Right cardiac atrium (tissue), 5 donors: ENCODE results near the gene OCA2. TPM values are rescaled to one million over a fixed set of nuclear protein-coding genes. Genes with fewer than 3 reads are reported as not detected.

ENCODE experiments used
- ATAC-seq, 2 donors: fragments of 200-7000 bp; cut with Tn5 transposase; one replicate each; pipeline versions ENCODE4 v1.8.0 to v1.9.1; 2020; ENCODE audit warnings: moderate library complexity in 2 of 2, mild to moderate bottlenecking in 1 of 2
- DNase-seq, 3 donors: peaks; one replicate each; pipeline ENCODE4 v3.0.0-alpha.2; 2020
- H3K27ac ChIP-seq: one replicate; pipeline ENCODE4 v1.5.1; 2013; ENCODE audit warnings: mild to moderate bottlenecking, low read length, control low read depth, moderate library complexity
- H3K27me3 ChIP-seq: one replicate; pipeline ENCODE4 v1.6.1; 2013; ENCODE audit not compliant: control insufficient read depth, insufficient read depth
- H3K4me1 ChIP-seq: one replicate; pipeline ENCODE4 v1.6.1; 2013; ENCODE audit warnings: low read length; ENCODE audit not compliant: control insufficient read depth, insufficient read depth
- H3K4me3 ChIP-seq: one replicate; pipeline ENCODE4 v1.5.1; 2013; ENCODE audit warnings: low read length, control low read depth
- H3K9me3 ChIP-seq: one replicate; pipeline ENCODE4 v1.6.1; 2013; ENCODE audit warnings: low read length; ENCODE audit not compliant: control insufficient read depth
- WGBS: extraction: QIAGEN DNeasy Blood & Tissue Kit; methylation state at CpG from one replicate; pipeline ENCODE4 v1.1.7; 2013; 5-methylcytosine and 5-hydroxymethylcytosine counted together
- intact Hi-C, 4 donors: fragments of 100-400 bp; cut with DNase I; formaldehyde crosslinking; loops; one replicate each; pipeline versions ENCODE4 v1.11.0 to v1.14.0; 2022 to 2023
- polyA plus RNA-seq: library from polyadenylated mRNA; stranded (reverse); fragments of 200-250 nt; gene quantifications from one replicate; pipeline ENCODE4 v1.2.3, GENCODE V29; 2013
- total RNA-seq, 4 donors: library from RNA; stranded (reverse); fragmentation: NEBNext Ultra II Directional; extraction: Animal tissue kit (Norgen Biotek cat#: 25700); gene quantifications; one replicate each; pipeline ENCODE4 v1.2.1, GENCODE V29; 2021
- donor health status: healthy with polysubstance abuse.
- donor health status: DM: no; HTN: yes; CAD: no.
- donor health status: DM: no; HTN: no; CAD: no.
- donor health status: DM: no; HTN: yes; CAD: no; lungs with severe emphysema.
- donor health status: DM: yes; HTN: yes; CAD: no.

OCA2 gene
- total and polyA plus RNA-seq, 5 donors: 0.29 to 1.2 (median 0.50) TPM

- H3K4me3 ChIP-seq: no peak overlapping the region
- 83% methylated on average over 10 of the region's 10 CpGs for WGBS
- no peak for ATAC-seq
These were observed 2.9 kb upstream of the OCA2 start for GRCh38 chr15:28101983-28102441.

GRCh38 chr15:28101201-28101600, 2.1 kb upstream of the OCA2 start:
- intact Hi-C loops: no loop called here
- H3K4me3 ChIP-seq: no peak overlapping the region
- DNase-seq (no peak), ATAC-seq (no peak)
- H3K27ac ChIP-seq: no peak overlapping the region
- H3K9me3 ChIP-seq: no peaks in the 10 kb centered on the region
- H3K27me3 ChIP-seq: no peaks in the 10 kb centered on the region
- no peaks in the 10 kb centered on the region for H3K4me1 ChIP-seq
- 72% methylated on average over 8 of the region's 8 CpGs for WGBS

More at GRCh38 chr15:28101983-28102441, 2.9 kb upstream of the OCA2 start:
- no peaks in the 10 kb centered on the region for H3K27me3 ChIP-seq
- no peak for DNase-seq
- H3K27ac ChIP-seq: no peak overlapping the region
- intact Hi-C loops: no loop called here
- H3K4me1 ChIP-seq: no peaks in the 10 kb centered on the region
- H3K9me3 ChIP-seq: no peaks in the 10 kb centered on the region

GRCh38 chr15:28100516-28101195, 1.5 kb upstream of the OCA2 start:
- intact Hi-C loops: no loop called here
- WGBS: 92% methylated on average over 20 of the region's 20 CpGs

GRCh38 chr15:28099555-28100140, 533 bp upstream of the OCA2 start:
- Histone ChIP-seq H3K4me1 (peaks cover 2% of the 10 kb centered on the region), H3K4me3 (peak overlapping the region; percentile 14), H3K9me3 (no peaks in the 10 kb centered on the region), H3K27me3 (no peaks in the 10 kb centered on the region), H3K27ac (no peak overlapping the region)
- 11% methylated on average over 16 of the region's 16 CpGs for WGBS
- intact Hi-C loops: no loop called here
- DNase-seq (no peak), ATAC-seq (peak in 1 of 2 donors; percentile 4)

More at GRCh38 chr15:28100516-28101195, 1.5 kb upstream of the OCA2 start:
- Histone ChIP-seq H3K4me3 (no peak overlapping the region), H3K27me3 (no peaks in the 10 kb centered on the region), H3K4me1 (no peaks in the 10 kb centered on the region), H3K27ac (no peak overlapping the region), H3K9me3 (no peaks in the 10 kb centered on the region)
- DNase-seq: no peak
- ATAC-seq: no peak

- 68% methylated on average over 11 of the region's 11 CpGs for WGBS
These were observed 752 bp downstream of the OCA2 start for GRCh38 chr15:28098360-28098765.

GRCh38 chr15:28097656-28098359, 1.3 kb downstream of the OCA2 start:
- no peak for DNase-seq

More at GRCh38 chr15:28098360-28098765, 752 bp downstream of the OCA2 start:
- no peak for ATAC-seq
- DNase-seq: no peak
- Histone ChIP-seq H3K4me1 (peaks cover 3% of the 10 kb centered on the region), H3K27me3 (no peaks in the 10 kb centered on the region), H3K4me3 (no peak overlapping the region), H3K27ac (no peak overlapping the region), H3K9me3 (no peaks in the 10 kb centered on the region)
- intact Hi-C loops: no loop called here

GRCh38 chr15:28096670-28097431, 2.3 kb downstream of the OCA2 start:
- H3K27me3 ChIP-seq: no peaks in the 10 kb centered on the region
- intact Hi-C loops: no loop called here
- H3K4me1 ChIP-seq: peaks cover 3% of the 10 kb centered on the region
- WGBS: 3% methylated on average over 72 of the region's 72 CpGs
- H3K9me3 ChIP-seq: no peaks in the 10 kb centered on the region
- ATAC-seq (no peak), DNase-seq (peak in 2 of 3 donors; percentile 68 to 73)
- H3K4me3 ChIP-seq: peak overlapping the region; percentile 44
- peak overlapping the region; percentile 7 for H3K27ac ChIP-seq

More at GRCh38 chr15:28097656-28098359, 1.3 kb downstream of the OCA2 start:
- Histone ChIP-seq H3K27ac (no peak overlapping the region), H3K4me1 (peaks cover 3% of the 10 kb centered on the region), H3K4me3 (no peak overlapping the region), H3K27me3 (no peaks in the 10 kb centered on the region), H3K9me3 (no peaks in the 10 kb centered on the region)
- intact Hi-C loops: no loop called here
- no peak for ATAC-seq
- whole genome bisulfite sequencing: 83% methylated on average over 5 of the region's 5 CpGs

GRCh38 chr15:28096411-28096669, 2.8 kb downstream of the OCA2 start:
- 1% methylated on average over 13 of the region's 13 CpGs for WGBS
- Histone ChIP-seq H3K9me3 (no peaks in the 10 kb centered on the region), H3K4me3 (peak overlapping the region; percentile 44), H3K27ac (peak overlapping the region; percentile 7), H3K4me1 (peaks cover 3% of the 10 kb centered on the region), H3K27me3 (no peaks in the 10 kb centered on the region)
- intact Hi-C loops: no loop called here
- ATAC-seq (no peak), DNase-seq (no peak)

GRCh38 chr15:28094732-28095521, 4.2 kb downstream of the OCA2 start:
- Histone ChIP-seq H3K9me3 (no peaks in the 10 kb centered on the region), H3K4me3 (peak overlapping the region; percentile 15), H3K27me3 (no peaks in the 10 kb centered on the region), H3K27ac (no peak overlapping the region), H3K4me1 (peaks cover 3% of the 10 kb centered on the region)
- WGBS: 8% methylated on average over 76 of the region's 76 CpGs
- peak; percentile 34 to 78 (median 73) for DNase-seq
- intact Hi-C loops: no loop called here
- peak; percentile 35 to 38 for ATAC-seq

GRCh38 chr15:28093752-28094535, 5.2 kb downstream of the OCA2 start:
- intact Hi-C loops: no loop called here
- 52% methylated on average over 20 of the region's 20 CpGs for WGBS
- no peak for ATAC-seq
- peak in 2 of 3 donors; percentile 42 to 64 for DNase-seq
- Histone ChIP-seq H3K4me1 (peaks cover 3% of the 10 kb centered on the region), H3K4me3 (no peak overlapping the region), H3K9me3 (no peaks in the 10 kb centered on the region), H3K27ac (no peak overlapping the region), H3K27me3 (no peaks in the 10 kb centered on the region)
